ENCODE data around the gene RNF144A.

The RNF144A gene

DNA sequence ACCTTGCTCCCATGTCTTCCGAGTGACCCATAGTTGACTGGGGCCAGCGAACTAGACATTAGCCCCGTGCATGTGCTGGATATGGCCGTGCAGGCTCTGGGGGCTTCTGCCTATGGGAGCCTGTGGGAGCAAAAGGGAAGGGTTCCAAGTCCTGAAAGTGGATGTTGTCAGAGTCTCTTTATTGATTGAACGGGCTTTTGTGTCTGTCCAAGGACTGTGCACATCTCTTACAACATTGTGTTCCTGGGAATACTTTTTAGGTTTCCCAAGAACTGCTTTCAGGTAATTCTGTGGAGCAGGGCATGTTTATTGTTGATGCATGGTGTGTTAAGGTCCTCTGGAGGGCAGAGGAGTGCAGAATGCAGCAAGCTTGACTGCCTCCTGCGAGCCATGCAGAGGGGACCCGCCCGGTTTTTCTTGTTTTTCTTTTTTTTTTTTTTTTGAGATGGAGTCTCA is 5.0 kb downstream of the RNF144A start:
- TF ChIP-seq, protein P1, sequence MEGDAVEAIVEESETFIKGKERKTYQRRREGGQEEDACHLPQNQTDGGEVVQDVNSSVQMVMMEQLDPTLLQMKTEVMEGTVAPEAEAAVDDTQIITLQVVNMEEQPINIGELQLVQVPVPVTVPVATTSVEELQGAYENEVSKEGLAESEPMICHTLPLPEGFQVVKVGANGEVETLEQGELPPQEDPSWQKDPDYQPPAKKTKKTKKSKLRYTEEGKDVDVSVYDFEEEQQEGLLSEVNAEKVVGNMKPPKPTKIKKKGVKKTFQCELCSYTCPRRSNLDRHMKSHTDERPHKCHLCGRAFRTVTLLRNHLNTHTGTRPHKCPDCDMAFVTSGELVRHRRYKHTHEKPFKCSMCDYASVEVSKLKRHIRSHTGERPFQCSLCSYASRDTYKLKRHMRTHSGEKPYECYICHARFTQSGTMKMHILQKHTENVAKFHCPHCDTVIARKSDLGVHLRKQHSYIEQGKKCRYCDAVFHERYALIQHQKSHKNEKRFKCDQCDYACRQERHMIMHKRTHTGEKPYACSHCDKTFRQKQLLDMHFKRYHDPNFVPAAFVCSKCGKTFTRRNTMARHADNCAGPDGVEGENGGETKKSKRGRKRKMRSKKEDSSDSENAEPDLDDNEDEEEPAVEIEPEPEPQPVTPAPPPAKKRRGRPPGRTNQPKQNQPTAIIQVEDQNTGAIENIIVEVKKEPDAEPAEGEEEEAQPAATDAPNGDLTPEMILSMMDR (IDR thresholded peaks at IDR 0.05; ENCODE audit: low read depth, low read length), result no peak
- peak in 1 of 2 donors; percentile 42 for DNase-seq (ENCODE audit: low read depth in 2 of 2)
- no peak overlapping the region for H3K4me3 ChIP-seq (replicated peaks in 1 of 2; ENCODE audit: low read depth in 2 of 2, low read length in 2 of 2)

DNA sequence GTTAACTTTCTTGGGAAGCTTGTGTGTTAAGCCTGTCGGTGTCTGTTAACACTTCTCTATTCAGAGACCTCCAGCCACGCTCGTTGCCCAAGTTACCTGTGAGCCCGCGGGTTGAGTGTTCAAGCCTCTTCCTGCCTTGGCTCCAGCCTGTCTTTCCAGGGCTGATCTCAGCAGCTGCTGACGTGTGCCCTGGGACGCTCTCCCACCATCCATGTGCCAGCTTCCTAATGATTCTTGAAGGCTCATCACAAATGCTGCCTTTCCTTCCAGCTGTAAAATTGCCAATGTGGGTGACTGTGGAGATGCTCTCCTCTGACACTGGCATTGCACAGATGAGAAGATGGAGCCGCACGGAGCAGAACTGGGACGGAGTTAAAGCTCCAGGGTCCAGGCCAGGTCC is 6.1 kb downstream of the RNF144A start:
- TF ChIP-seq, protein P1 (IDR thresholded peaks at IDR 0.05; ENCODE audit: low read depth, low read length), result no peak
- no peak overlapping the region for H3K4me3 ChIP-seq (replicated peaks in 1 of 2; ENCODE audit: low read depth in 2 of 2, low read length in 2 of 2)
- no peak for DNase-seq (ENCODE audit: low read depth in 2 of 2)

DNA sequence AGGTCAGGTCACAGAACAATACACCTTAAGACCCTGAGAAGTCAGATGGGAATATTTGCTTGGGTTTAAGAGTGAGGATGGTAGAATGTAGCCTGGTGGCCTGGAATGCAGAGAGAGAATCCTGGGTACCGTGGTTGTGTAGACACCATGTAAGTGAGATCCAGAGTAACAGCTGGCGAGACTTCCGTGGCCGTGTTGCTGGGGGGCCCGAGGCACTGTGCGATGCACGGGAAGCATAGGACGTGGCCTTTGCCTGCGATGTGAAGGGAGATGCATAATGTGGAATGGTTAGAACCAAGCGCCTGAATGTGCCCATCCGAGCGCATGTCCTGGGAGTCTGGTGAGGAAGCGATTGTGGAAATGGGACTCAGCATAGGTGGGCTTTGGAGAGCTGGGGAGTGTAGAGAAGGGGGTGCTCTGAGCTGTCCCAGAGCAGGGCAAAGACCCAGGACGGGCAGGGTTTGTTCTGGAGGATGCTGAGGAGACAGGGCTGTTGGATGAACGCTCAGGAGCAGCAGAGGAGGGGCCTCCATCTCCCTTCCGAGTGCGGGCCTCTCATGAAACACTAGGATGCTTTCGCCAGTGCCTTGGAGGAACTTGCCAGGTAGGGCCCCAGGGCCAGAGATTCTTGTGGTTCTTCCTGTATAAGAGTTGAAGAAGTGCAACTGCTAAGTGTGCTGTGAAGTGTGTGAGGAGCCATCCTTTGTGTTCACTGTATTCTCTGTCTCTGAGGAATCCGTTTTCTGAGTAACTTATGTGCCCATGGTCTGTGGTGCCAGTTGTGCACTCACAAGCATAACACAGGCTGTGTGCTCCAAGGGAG is 7.1 kb downstream of the RNF144A start:
- DNase-seq (ENCODE audit: low read depth in 2 of 2), result no peak
- H3K4me3 ChIP-seq (replicated peaks in 1 of 2; ENCODE audit: low read depth in 2 of 2, low read length in 2 of 2), result no peak overlapping the region
- TF ChIP-seq, protein P1 (IDR thresholded peaks at IDR 0.05; ENCODE audit: low read depth, low read length), result no peak

DNA sequence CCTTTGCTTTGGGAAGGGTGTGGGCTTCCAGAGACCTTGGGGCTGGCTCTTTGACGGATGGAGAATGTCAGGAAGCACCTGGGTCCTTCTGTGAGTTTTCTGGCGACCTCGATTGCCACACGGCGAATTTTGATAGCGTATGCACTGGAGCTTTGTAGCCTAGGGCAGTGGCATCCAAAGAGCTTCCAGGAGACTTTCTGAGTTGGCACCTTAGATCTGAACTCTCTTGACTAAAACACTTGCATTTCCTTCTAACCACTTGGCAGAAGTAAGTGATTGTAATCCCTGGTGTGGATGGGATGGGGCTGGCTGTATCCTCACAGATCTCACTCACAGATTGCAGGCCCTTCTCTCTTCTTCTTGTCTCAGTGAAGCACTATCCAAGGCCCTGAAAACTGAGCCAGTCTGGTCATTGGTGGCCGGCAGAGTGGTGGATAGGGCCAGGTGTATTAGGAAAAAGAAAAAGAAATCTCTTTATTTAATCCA is 7.8 kb downstream of the RNF144A start:
- no peak overlapping the region for H3K4me3 ChIP-seq (replicated peaks in 1 of 2; ENCODE audit: low read depth in 2 of 2, low read length in 2 of 2)
- DNase-seq (ENCODE audit: low read depth in 2 of 2), result no peak
- TF ChIP-seq, protein P1 (IDR thresholded peaks at IDR 0.05; ENCODE audit: low read depth, low read length), result no peak

DNA sequence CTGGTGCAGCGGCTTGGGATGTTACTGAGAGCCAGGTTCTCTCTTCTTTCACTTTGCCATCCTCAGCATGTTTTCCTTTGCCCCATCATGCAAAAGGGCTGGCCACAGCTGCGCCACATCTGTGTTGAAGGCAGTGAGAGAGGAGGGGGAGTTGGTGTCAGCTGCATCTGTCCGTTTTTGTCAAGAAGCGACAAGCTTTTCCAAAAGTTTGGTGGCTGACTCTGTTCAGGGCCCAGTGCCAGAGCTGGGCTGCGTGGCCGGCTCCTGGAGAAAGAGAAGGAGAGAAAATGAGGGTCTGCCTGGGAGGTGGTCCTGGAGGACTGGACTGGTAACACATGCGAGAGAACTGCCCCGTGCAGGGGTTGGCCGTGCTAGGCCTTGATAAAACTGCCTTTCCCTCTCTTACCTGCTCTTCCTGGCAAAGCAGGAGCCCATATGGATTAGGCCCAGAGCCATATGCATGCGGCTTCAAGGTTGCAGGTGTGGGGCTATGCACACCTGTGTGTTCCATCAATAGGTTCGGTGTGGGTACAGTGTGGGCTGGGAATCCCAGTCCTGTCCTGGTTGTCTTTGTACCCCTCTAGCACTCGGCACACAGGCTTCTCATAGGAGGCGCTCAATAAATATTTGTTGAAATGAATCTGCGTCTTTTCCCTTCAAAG is 9.0 kb downstream of the RNF144A start:
- no peak for DNase-seq (ENCODE audit: low read depth in 2 of 2)
- TF ChIP-seq, protein P1 (IDR thresholded peaks at IDR 0.05; ENCODE audit: low read depth, low read length), result no peak
- no peak overlapping the region for H3K4me3 ChIP-seq (replicated peaks in 1 of 2; ENCODE audit: low read depth in 2 of 2, low read length in 2 of 2)

DNA sequence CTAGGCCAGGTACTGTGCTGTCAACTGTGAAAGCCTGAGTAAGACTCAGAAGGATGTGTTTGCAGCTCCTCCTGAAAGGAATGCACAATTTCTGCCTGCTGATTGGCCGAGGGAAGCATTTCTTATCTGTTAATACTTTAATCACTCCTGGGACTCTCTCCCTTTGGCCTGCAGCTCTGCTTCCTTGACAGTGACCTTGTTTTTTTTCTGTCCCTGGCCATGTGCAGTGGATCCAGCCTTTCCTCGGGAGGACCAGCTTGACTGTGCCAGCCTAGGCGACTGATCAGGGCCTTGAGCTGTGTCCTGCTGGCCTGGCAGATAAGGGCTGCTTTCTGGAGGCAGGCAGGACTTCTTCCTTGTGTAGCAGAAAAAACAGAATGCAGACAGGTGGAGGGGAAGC is 10.0 kb downstream of the RNF144A start:
- no peak for DNase-seq (ENCODE audit: low read depth in 2 of 2)
- TF ChIP-seq, protein P1 (IDR thresholded peaks at IDR 0.05; ENCODE audit: low read depth, low read length), result no peak
- no peak overlapping the region for H3K4me3 ChIP-seq (replicated peaks in 1 of 2; ENCODE audit: low read depth in 2 of 2, low read length in 2 of 2)
